ENCODE measurements around the gene DYNLT2B. TPM values are rescaled to one million over a fixed set of nuclear protein-coding genes. Genes with fewer than 3 reads are reported as not detected.

The DYNLT2B gene
- total and polyA plus RNA-seq, 2 experiments from 2014 or later = 9.6 to 39.7 TPM

GRCh38 chr3:196241704-196242103 lies 76.3 kb downstream of the DYNLT2B start:
- peaks cover 51% of the 10 kb centered on the region for H3K36me3 ChIP-seq (ENCODE audit: low read depth)
- H3K27me3 ChIP-seq (replicated peaks; ENCODE audit: insufficient read depth) = no peaks in the 10 kb centered on the region
- H3K9me3 ChIP-seq (ENCODE audit: low read depth) = no peaks in the 10 kb centered on the region
- no peak overlapping the region for H3K4me3 ChIP-seq
- H3K4me1 ChIP-seq (ENCODE audit: insufficient read depth) = no peaks in the 10 kb centered on the region
- in situ Hi-C loops (cut with MboI) = no loop called here
- H3K79me2 ChIP-seq (ENCODE audit: insufficient read depth) = no peaks in the 10 kb centered on the region
- H3K9me2 ChIP-seq (ENCODE audit: insufficient read depth) = no peaks in the 10 kb centered on the region
- H3K9ac ChIP-seq = no peak overlapping the region
- no peak for TF ChIP-seq EZH2 (IDR thresholded peaks at IDR 0.05; ENCODE audit: insufficient read depth, poor library complexity, severe bottlenecking)
- TF ChIP-seq EZH2phosphoT487 (IDR thresholded peaks at IDR 0.05; ENCODE audit: insufficient read depth, low read depth) = no peak
- H3K4me2 ChIP-seq (ENCODE audit: unreplicated experiment) = no peak overlapping the region
- DNase-seq = no peak
- WGBS, 2 experiments (ENCODE audit: low coverage in 1 of 2, low lambda C conversion rate in 2 of 2, missing lambda C conversion rate in 2 of 2) = 92% methylated on average over 8 of the region's 8 CpGs
- no peaks in the 10 kb centered on the region for H4K20me1 ChIP-seq (ENCODE audit: insufficient read depth)
- H3K27ac ChIP-seq = no peak overlapping the region
- no peaks in the 10 kb centered on the region for H3F3A ChIP-seq (ENCODE audit: insufficient read depth)
- H2AFZ ChIP-seq = no peak overlapping the region

Small RNA genes within 50 kb of the gene (small RNA-seq; reads per million reads assigned to genes)
- gene AC069257.2 (ENCODE audit: low read depth, low replicate concordance) = not detected
- gene RNU6-910P (ENCODE audit: low read depth, low replicate concordance) = not detected

Other genes with a start within 250 kb of the DYNLT2B start
- gene TFRC, start 236.2 kb downstream of the DYNLT2B start, total RNA-seq (2014; rRNA removed; shearing (Covaris generic)) = 106 and 107 TPM in 2 replicates
- 64.1 and 64.6 TPM in 2 replicates for gene TFRC, start 236.2 kb downstream of the DYNLT2B start, polyA plus RNA-seq (2016; fragmentation: Nextera tagmentation; extraction: Ambion mirVana)
- gene ZDHHC19, start 106.8 kb downstream of the DYNLT2B start, total RNA-seq (2014; rRNA removed; shearing (Covaris generic)) = not detected in 2 replicates
- gene ZDHHC19, start 106.8 kb downstream of the DYNLT2B start, polyA plus RNA-seq (2016; fragmentation: Nextera tagmentation; extraction: Ambion mirVana) = not detected in 2 replicates
- gene SLC51A, start 101.7 kb downstream of the DYNLT2B start, total RNA-seq (2014; rRNA removed; shearing (Covaris generic)) = not detected in 2 replicates
- 3.4 and 6.0 TPM in 2 replicates for gene SLC51A, start 101.7 kb downstream of the DYNLT2B start, polyA plus RNA-seq (2016; fragmentation: Nextera tagmentation; extraction: Ambion mirVana)
- 96.3 and 116 TPM in 2 replicates for gene PCYT1A, start 30.5 kb downstream of the DYNLT2B start, total RNA-seq (2014; rRNA removed; shearing (Covaris generic))
- 37.2 and 38.3 TPM in 2 replicates for gene PCYT1A, start 30.5 kb downstream of the DYNLT2B start, polyA plus RNA-seq (2016; fragmentation: Nextera tagmentation; extraction: Ambion mirVana)
- gene TM4SF19, start 20.1 kb upstream of the DYNLT2B start, total RNA-seq (2014; rRNA removed; shearing (Covaris generic)) = not detected in 2 replicates
- not detected in 2 replicates for gene TM4SF19, start 20.1 kb upstream of the DYNLT2B start, polyA plus RNA-seq (2016; fragmentation: Nextera tagmentation; extraction: Ambion mirVana)
- gene UBXN7, start 114.2 kb upstream of the DYNLT2B start, total RNA-seq (2014; rRNA removed; shearing (Covaris generic)) = 13.9 and 19.1 TPM in 2 replicates
- 38.7 and 40.2 TPM in 2 replicates for gene UBXN7, start 114.2 kb upstream of the DYNLT2B start, polyA plus RNA-seq (2016; fragmentation: Nextera tagmentation; extraction: Ambion mirVana)
- gene RNF168, start 185.5 kb upstream of the DYNLT2B start, total RNA-seq (2014; rRNA removed; shearing (Covaris generic)) = 12.3 and 14.2 TPM in 2 replicates
- 13.6 and 14.2 TPM in 2 replicates for gene RNF168, start 185.5 kb upstream of the DYNLT2B start, polyA plus RNA-seq (2016; fragmentation: Nextera tagmentation; extraction: Ambion mirVana)
- gene SMCO1, start 197.1 kb upstream of the DYNLT2B start, total RNA-seq (2014; rRNA removed; shearing (Covaris generic)) = not detected in 2 replicates
- not detected in 2 replicates for gene SMCO1, start 197.1 kb upstream of the DYNLT2B start, polyA plus RNA-seq (2016; fragmentation: Nextera tagmentation; extraction: Ambion mirVana)